H9 (cell line): ENCODE data around the gene RBM27. TPM values are rescaled to one million over a fixed set of nuclear protein-coding genes. Genes with fewer than 3 reads are reported as not detected.

Source experiments
- DNase-seq: peaks from one replicate; pipeline ENCODE4 v3.0.0-alpha.2; 2017
- H2AFZ ChIP-seq: one replicate; pipeline ENCODE4 v1.6.1; 2013; ENCODE audit warnings: mild to moderate bottlenecking, low read length, control low read depth, moderate library complexity
- H2AK5ac ChIP-seq: 2 replicates; pipeline ENCODE4 v1.6.1; 2013; ENCODE audit warnings: low read length, control low read depth, mixed read lengths; ENCODE audit not compliant: insufficient read length
- H2BK120ac ChIP-seq: one replicate; pipeline ENCODE4 v1.6.1; 2013; ENCODE audit warnings: low read depth, mild to moderate bottlenecking, low read length, control low read depth, inconsistent platforms; ENCODE audit not compliant: poor library complexity, severe bottlenecking
- H2BK12ac ChIP-seq: 2 replicates; pipeline ENCODE4 v1.6.1; 2013; ENCODE audit warnings: low read length, control low read depth, mixed read lengths, low read depth; ENCODE audit not compliant: insufficient read length
- H2BK15ac ChIP-seq: 2 replicates; pipeline ENCODE4 v1.6.1; 2013; ENCODE audit warnings: low read depth, low read length, control low read depth
- H2BK20ac ChIP-seq: one replicate; pipeline ENCODE4 v1.6.1; 2013; ENCODE audit warnings: low read depth, mild to moderate bottlenecking, low read length, control low read depth, inconsistent platforms; ENCODE audit not compliant: poor library complexity, severe bottlenecking
- H2BK5ac ChIP-seq: 2 replicates; pipeline ENCODE4 v1.6.1; 2013; ENCODE audit warnings: low read length, control low read depth, mixed read lengths; ENCODE audit not compliant: insufficient read length
- H3K14ac ChIP-seq: 2 replicates; pipeline ENCODE4 v1.6.1; 2013; ENCODE audit warnings: low read length, control low read depth; ENCODE audit not compliant: insufficient read depth
- H3K18ac ChIP-seq: 2 replicates; pipeline ENCODE4 v1.6.1; 2013; ENCODE audit warnings: low read depth, mild to moderate bottlenecking, mixed read lengths, low read length, control low read depth; ENCODE audit not compliant: insufficient read length
- H3K23ac ChIP-seq: 2 replicates; pipeline ENCODE4 v1.6.1; 2013; ENCODE audit warnings: low read length, control low read depth, mixed read lengths, low read depth; ENCODE audit not compliant: insufficient read length
- H3K23me2 ChIP-seq: 2 replicates; pipeline ENCODE4 v1.6.1; 2013; ENCODE audit warnings: low read depth, mild to moderate bottlenecking, mixed read lengths, low read length, control low read depth; ENCODE audit not compliant: insufficient read length, poor library complexity, severe bottlenecking
- H3K27ac ChIP-seq: 2 replicates; pipeline ENCODE4 v1.5.1; 2013; ENCODE audit warnings: low read length, control low read depth, mixed read lengths, low read depth; ENCODE audit not compliant: insufficient read length
- H3K27me3 ChIP-seq: 2 replicates; pipeline ENCODE4 v1.6.1; 2013; ENCODE audit warnings: low read length, control low read depth, inconsistent platforms; ENCODE audit not compliant: insufficient read depth
- H3K4ac ChIP-seq: 2 replicates; pipeline ENCODE4 v1.6.1; 2013; ENCODE audit warnings: low read depth, mild to moderate bottlenecking, control low read depth, inconsistent platforms, low read length, moderate library complexity
- H3K4me1 ChIP-seq: 2 replicates; pipeline ENCODE4 v1.6.1; 2013; ENCODE audit warnings: low read length, control low read depth, inconsistent platforms; ENCODE audit not compliant: insufficient read depth
- H3K4me2 ChIP-seq: 2 replicates; pipeline ENCODE4 v1.6.1; 2013; ENCODE audit warnings: low read length, control low read depth, mixed read lengths; ENCODE audit not compliant: insufficient read length, insufficient read depth
- H3K56ac ChIP-seq: 2 replicates; pipeline ENCODE4 v1.6.1; 2013; ENCODE audit warnings: low read depth, mild to moderate bottlenecking, mixed read lengths, low read length, control low read depth; ENCODE audit not compliant: insufficient read length
- H3K79me1 ChIP-seq: 2 replicates; pipeline ENCODE4 v1.6.1; 2013; ENCODE audit warnings: low read depth, mild to moderate bottlenecking, moderate library complexity, low read length, control low read depth, inconsistent platforms; ENCODE audit not compliant: insufficient read depth, poor library complexity, severe bottlenecking
- H3K79me2 ChIP-seq: 2 replicates; pipeline ENCODE4 v1.6.1; 2013; ENCODE audit warnings: low read length, control low read depth, inconsistent platforms; ENCODE audit not compliant: insufficient read depth
- H3K9ac ChIP-seq: 2 replicates; pipeline ENCODE4 v1.6.1; 2013; ENCODE audit warnings: low read length, control low read depth, mixed read lengths; ENCODE audit not compliant: insufficient read length; ENCODE audit errors: extremely low read depth
- H3K9me3 ChIP-seq: one replicate; pipeline ENCODE4 v1.6.1; 2013; ENCODE audit warnings: low read depth, low read length, inconsistent platforms; ENCODE audit not compliant: control insufficient read depth
- H3T11ph ChIP-seq: one replicate; pipeline ENCODE4 v1.6.1; 2013; ENCODE audit warnings: mild to moderate bottlenecking, low read length, control low read depth, inconsistent platforms
- H4K20me1 ChIP-seq: one replicate; pipeline ENCODE4 v1.6.1; 2013; ENCODE audit not compliant: control insufficient read depth, insufficient read length, insufficient read depth
- H4K5ac ChIP-seq: 2 replicates; pipeline ENCODE4 v1.6.1; 2013; ENCODE audit warnings: low read depth, mild to moderate bottlenecking, mixed read lengths, low read length, control low read depth; ENCODE audit not compliant: insufficient read length
- H4K8ac ChIP-seq: replicated peaks from 2 replicates; pipeline ENCODE4 v1.6.1; 2013; ENCODE audit warnings: low read length, control low read depth, mixed read lengths, low read depth; ENCODE audit not compliant: insufficient read length
- H4K91ac ChIP-seq: 2 replicates; pipeline ENCODE4 v1.6.1; 2013; ENCODE audit warnings: low read depth, mild to moderate bottlenecking, moderate library complexity, mixed read lengths, low read length, control low read depth; ENCODE audit not compliant: insufficient read length
- H3K27ac Mint-ChIP-seq, 3 experiments: 2 replicates in 2 of 3; 3 replicates in 1 of 3; pipeline ENCODE4 v1.8.0; 2020 to 2021; ENCODE audit warnings: mixed read lengths in 3 of 3, mild to moderate bottlenecking in 1 of 3, moderate library complexity in 1 of 3
- H3K27me3 Mint-ChIP-seq: 2 replicates; pipeline ENCODE4 v1.8.0; 2021; ENCODE audit warnings: low read depth, mild to moderate bottlenecking, moderate library complexity, mixed read lengths
- H3K36me3 Mint-ChIP-seq, 3 experiments: 2 replicates in 2 of 3; 3 replicates in 1 of 3; pipeline ENCODE4 v1.8.0; 2020 to 2021; ENCODE audit warnings: low read depth in 3 of 3, mixed read lengths in 3 of 3; ENCODE audit not compliant: insufficient read depth in 1 of 3
- H3K4me1 Mint-ChIP-seq, 2 experiments: 2 replicates each; pipeline ENCODE4 v1.8.0; 2020; ENCODE audit warnings: mixed read lengths in 2 of 2
- H3K4me3 Mint-ChIP-seq, 2 experiments: 2 replicates in 1 of 2; 3 replicates in 1 of 2; pipeline ENCODE4 v1.8.0; 2020 to 2021; ENCODE audit warnings: mild to moderate bottlenecking in 2 of 2, mixed read lengths in 2 of 2, moderate library complexity in 1 of 2
- H3K9me3 Mint-ChIP-seq, 2 experiments: 2 replicates in 1 of 2; 3 replicates in 1 of 2; pipeline ENCODE4 v1.8.0; 2020; ENCODE audit warnings: mild to moderate bottlenecking in 2 of 2, mixed read lengths in 2 of 2, moderate library complexity in 1 of 2
- CTCF ChIP-seq: fragments of 200-600 bp; sonication (generic); conservative IDR thresholded peaks from 3 replicates; pipeline ENCODE4 v1.8.0; 2021; ENCODE audit warnings: antibody characterized with exemption, mild to moderate bottlenecking
- WGBS: extraction: QIAGEN DNeasy Blood & Tissue Kit; methylation state at CpG from one replicate; pipeline ENCODE4 v1.1.7; 2013; ENCODE audit warnings: missing lambda C conversion rate, low lambda C conversion rate, mixed read lengths; ENCODE audit not compliant: insufficient read length; ENCODE audit errors: extremely low coverage; 5-methylcytosine and 5-hydroxymethylcytosine counted together
- total RNA-seq: library from RNA; stranded (reverse); gene quantifications from 2 replicates; pipeline ENCODE4 v1.2.1, GENCODE V29; 2021

The RBM27 gene
- total RNA-seq, 1 experiment from 2014 or later: 33.8 TPM

GRCh38 chr5:146196459-146197048 is 6.9 kb upstream of the RBM27 start:
- Histone ChIP-seq H2BK20ac (no peak overlapping the region), H2AFZ (no peak overlapping the region), H3K4me2 (no peak overlapping the region), H3K4ac (no peak overlapping the region), H4K20me1 (no peaks in the 10 kb centered on the region), H2BK120ac (no peak overlapping the region), H2BK15ac (no peak overlapping the region), H3K4me1 (no peaks in the 10 kb centered on the region), H3K14ac (no peak overlapping the region), H2BK12ac (no peak overlapping the region), H3K23ac (no peak overlapping the region), H4K5ac (no peak overlapping the region), H3K56ac (no peak overlapping the region), H3K18ac (no peak overlapping the region), H4K91ac (no peak overlapping the region), H3K9ac (no peak overlapping the region), H3K23me2 (no peaks in the 10 kb centered on the region), H3K79me1 (no peaks in the 10 kb centered on the region), H2AK5ac (no peak overlapping the region), H4K8ac (no peak overlapping the region), H3T11ph (no peak overlapping the region), H3K27me3 (no peaks in the 10 kb centered on the region), H3K9me3 (no peaks in the 10 kb centered on the region), H3K27ac (no peak overlapping the region), H2BK5ac (no peak overlapping the region), H3K79me2 (no peaks in the 10 kb centered on the region)
- no CpG with 5 or more reads among the region's 6 CpGs for whole genome bisulfite sequencing
- TF ChIP-seq CTCF: no peak
- H3K36me3 Mint-ChIP-seq: no peaks in the 10 kb centered on the region; a peak in 1 of 7 replicates
- DNase-seq: no peak
- no peaks in the 10 kb centered on the region; the same call in 1 of the 2 replicates for H3K27me3 Mint-ChIP-seq
- H3K4me3 Mint-ChIP-seq: no peak overlapping the region; a peak in 1 of 5 replicates
- no peak overlapping the region for H3K27ac Mint-ChIP-seq
- H3K9me3 Mint-ChIP-seq: no peaks in the 10 kb centered on the region
- peaks cover 10% of the 10 kb centered on the region in 2 experiments for H3K4me1 Mint-ChIP-seq
